ENCODE data around the gene DAAM1.

DAAM1 gene

DNA sequence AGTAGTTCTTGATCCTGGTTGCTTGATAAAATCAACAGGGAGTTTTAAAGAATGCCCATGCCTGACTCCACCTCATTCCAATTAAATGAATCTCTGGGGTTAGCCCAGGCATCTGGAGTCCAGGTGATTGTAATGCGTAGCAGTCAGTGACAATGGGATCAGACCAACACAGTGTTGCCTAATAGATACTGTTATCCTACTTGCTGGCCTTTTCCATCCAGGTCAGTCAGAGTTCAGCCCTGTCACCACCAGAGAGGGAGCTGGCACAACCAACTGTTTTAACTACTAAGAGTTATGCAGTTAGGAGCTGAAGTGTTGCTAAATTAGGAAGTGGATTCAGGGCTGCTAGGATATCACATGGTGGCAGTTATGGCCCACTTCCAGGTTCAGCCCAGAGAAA, 169.6 kb downstream of the DAAM1 start:
- TF ChIP-seq TSHZ2 (CRISPR knock-in tag; IDR thresholded peaks at IDR 0.05) (no peak), GLIS3 (CRISPR knock-in tag; IDR thresholded peaks at IDR 0.05) (no peak), ZC3H10 (CRISPR knock-in tag; IDR thresholded peaks at IDR 0.05) (no peak), TCF4 (CRISPR knock-in tag; IDR thresholded peaks at IDR 0.05; ENCODE audit: borderline replicate concordance) (peak; percentile 82), ZNF8 (CRISPR knock-in tag; IDR thresholded peaks at IDR 0.05) (no peak), ARNTL (CRISPR knock-in tag; IDR thresholded peaks at IDR 0.05; ENCODE audit: borderline replicate concordance, low read depth) (no peak), CSDC2 (CRISPR knock-in tag; IDR thresholded peaks at IDR 0.05) (no peak), PATZ1 (CRISPR knock-in tag; IDR thresholded peaks at IDR 0.05; ENCODE audit: borderline replicate concordance) (no peak), SNAI2 (CRISPR knock-in tag; IDR thresholded peaks at IDR 0.05) (no peak), CSRNP3 (CRISPR knock-in tag; IDR thresholded peaks at IDR 0.05) (no peak), BACH2 (CRISPR knock-in tag; IDR thresholded peaks at IDR 0.05; ENCODE audit: borderline replicate concordance) (no peak), TOX (CRISPR knock-in tag; IDR thresholded peaks at IDR 0.05; ENCODE audit: borderline replicate concordance) (no peak), OSR1 (CRISPR knock-in tag; IDR thresholded peaks at IDR 0.05) (no peak), RARB (CRISPR knock-in tag; IDR thresholded peaks at IDR 0.05) (no peak), ZNF565 (CRISPR knock-in tag; conservative IDR thresholded peaks at IDR 0.05; ENCODE audit: low read depth) (no peak), PPARA (CRISPR knock-in tag; IDR thresholded peaks at IDR 0.05; ENCODE audit: borderline replicate concordance) (no peak), ZFP3 (CRISPR knock-in tag; IDR thresholded peaks at IDR 0.05) (no peak), ZFP30 (CRISPR knock-in tag; IDR thresholded peaks at IDR 0.05) (no peak), ZNF70 (CRISPR knock-in tag; IDR thresholded peaks at IDR 0.05) (no peak), ESRRG (CRISPR knock-in tag; IDR thresholded peaks at IDR 0.05) (no peak), ISL1 (CRISPR knock-in tag; IDR thresholded peaks at IDR 0.05) (peak; percentile 71)
- TF ChIP-seq, protein P1, sequence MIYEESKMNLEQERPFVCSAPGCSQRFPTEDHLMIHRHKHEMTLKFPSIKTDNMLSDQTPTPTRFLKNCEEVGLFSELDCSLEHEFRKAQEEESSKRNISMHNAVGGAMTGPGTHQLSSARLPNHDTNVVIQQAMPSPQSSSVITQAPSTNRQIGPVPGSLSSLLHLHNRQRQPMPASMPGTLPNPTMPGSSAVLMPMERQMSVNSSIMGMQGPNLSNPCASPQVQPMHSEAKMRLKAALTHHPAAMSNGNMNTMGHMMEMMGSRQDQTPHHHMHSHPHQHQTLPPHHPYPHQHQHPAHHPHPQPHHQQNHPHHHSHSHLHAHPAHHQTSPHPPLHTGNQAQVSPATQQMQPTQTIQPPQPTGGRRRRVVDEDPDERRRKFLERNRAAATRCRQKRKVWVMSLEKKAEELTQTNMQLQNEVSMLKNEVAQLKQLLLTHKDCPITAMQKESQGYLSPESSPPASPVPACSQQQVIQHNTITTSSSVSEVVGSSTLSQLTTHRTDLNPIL (CRISPR knock-in tag; IDR thresholded peaks at IDR 0.05; ENCODE audit: low read depth): 0 out of 2 replicates have a peak, but pooled peaks have one; percentile 15
- TF ChIP-seq, protein P2, sequence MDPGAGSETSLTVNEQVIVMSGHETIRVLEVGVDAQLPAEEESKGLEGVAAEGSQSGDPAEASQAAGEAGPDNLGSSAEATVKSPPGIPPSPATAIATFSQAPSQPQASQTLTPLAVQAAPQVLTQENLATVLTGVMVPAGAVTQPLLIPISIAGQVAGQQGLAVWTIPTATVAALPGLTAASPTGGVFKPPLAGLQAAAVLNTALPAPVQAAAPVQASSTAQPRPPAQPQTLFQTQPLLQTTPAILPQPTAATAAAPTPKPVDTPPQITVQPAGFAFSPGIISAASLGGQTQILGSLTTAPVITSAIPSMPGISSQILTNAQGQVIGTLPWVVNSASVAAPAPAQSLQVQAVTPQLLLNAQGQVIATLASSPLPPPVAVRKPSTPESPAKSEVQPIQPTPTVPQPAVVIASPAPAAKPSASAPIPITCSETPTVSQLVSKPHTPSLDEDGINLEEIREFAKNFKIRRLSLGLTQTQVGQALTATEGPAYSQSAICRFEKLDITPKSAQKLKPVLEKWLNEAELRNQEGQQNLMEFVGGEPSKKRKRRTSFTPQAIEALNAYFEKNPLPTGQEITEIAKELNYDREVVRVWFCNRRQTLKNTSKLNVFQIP (CRISPR knock-in tag; IDR thresholded peaks at IDR 0.05; ENCODE audit: borderline replicate concordance, low read depth): no peak
- ATAC-seq: peak; percentile 83

DNA sequence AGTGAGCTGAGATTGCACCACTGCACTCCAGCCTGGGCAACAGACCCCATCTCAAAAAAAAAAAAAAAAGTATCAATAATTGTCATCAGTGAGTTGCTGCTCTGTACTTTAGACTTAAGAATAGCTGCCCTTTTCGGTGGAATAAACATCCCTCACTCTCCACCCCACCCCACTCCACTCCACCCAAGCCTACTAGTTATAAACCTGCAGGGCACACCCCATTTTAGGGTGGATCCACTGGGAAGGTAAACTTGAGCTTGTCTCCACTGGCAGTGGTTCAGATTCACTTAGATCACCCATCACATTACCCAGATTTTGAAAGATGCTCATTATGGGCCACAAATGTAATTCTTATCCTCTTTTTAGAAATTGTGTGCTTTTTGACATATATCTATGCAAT, 170.3 kb downstream of the DAAM1 start:
- ATAC-seq: no peak
- TF ChIP-seq TSHZ2 (CRISPR knock-in tag; IDR thresholded peaks at IDR 0.05) (no peak), OSR1 (CRISPR knock-in tag; IDR thresholded peaks at IDR 0.05) (no peak), ARNTL (CRISPR knock-in tag; IDR thresholded peaks at IDR 0.05; ENCODE audit: borderline replicate concordance, low read depth) (no peak), RARB (CRISPR knock-in tag; IDR thresholded peaks at IDR 0.05) (no peak), SNAI2 (CRISPR knock-in tag; IDR thresholded peaks at IDR 0.05) (no peak), ZFP30 (CRISPR knock-in tag; IDR thresholded peaks at IDR 0.05) (no peak)
- TF ChIP-seq, protein P2 (CRISPR knock-in tag; IDR thresholded peaks at IDR 0.05; ENCODE audit: borderline replicate concordance, low read depth): no peak
- TF ChIP-seq, protein P1 (CRISPR knock-in tag; IDR thresholded peaks at IDR 0.05; ENCODE audit: low read depth): no peak

All from SK-N-SH treated with all-trans-retinoic acid at 6 μM for 48 hours (cell line).